ENCODE results near the gene ZNF569. TPM values are rescaled to one million over a fixed set of nuclear protein-coding genes. Genes with fewer than 3 reads are reported as not detected.

ZNF569 gene
- total and polyA plus RNA-seq, 2 of the 13 experiments (the other 11 are each of a cell fraction or from before 2014, with no cell fraction given): 1.4 to 5.7 TPM

GRCh38 chr19:37370880-37371661 is 96.2 kb downstream of the ZNF569 start, which contains the start of gene ZNF527 (continued):
- TF ChIP-seq ZNF318 (CRISPR knock-in tag; IDR thresholded peaks at IDR 0.05): no peak
- TF ChIP-seq RFX1 (IDR thresholded peaks at IDR 0.05): no peak
- TF ChIP-seq RORA (CRISPR knock-in tag; IDR thresholded peaks at IDR 0.05): no peak
- TF ChIP-seq PITX1 (CRISPR knock-in tag; IDR thresholded peaks at IDR 0.05): peak; percentile 62; the same call in 1 of the 2 replicates
- no peak for TF ChIP-seq HOXA7 (CRISPR knock-in tag; IDR thresholded peaks at IDR 0.05)
- no peak for TF ChIP-seq SMAD9 (CRISPR knock-in tag; IDR thresholded peaks at IDR 0.05)
- no peak for TF ChIP-seq FOXJ3 (CRISPR knock-in tag; IDR thresholded peaks at IDR 0.05; ENCODE audit: borderline replicate concordance)
- TF ChIP-seq RBFOX2 (IDR thresholded peaks at IDR 0.05; ENCODE audit: low read depth, low read length): peak; percentile 80
- TF ChIP-seq BCLAF1 (IDR thresholded peaks at IDR 0.05): no peak
- TF ChIP-seq ZNF75D (CRISPR knock-in tag; IDR thresholded peaks at IDR 0.05; ENCODE audit: borderline replicate concordance): no peak
- TF ChIP-seq SALL1 (CRISPR knock-in tag; IDR thresholded peaks at IDR 0.05): peak; percentile 77
- TF ChIP-seq ZNF670 (CRISPR knock-in tag; IDR thresholded peaks at IDR 0.05; ENCODE audit: borderline replicate concordance): peak; percentile 86; the same call in 1 of the 2 replicates
- no peak; the same call in 1 of the 2 replicates for TF ChIP-seq ZNF780A (CRISPR knock-in tag; IDR thresholded peaks at IDR 0.05)
- TF ChIP-seq MAZ (IDR thresholded peaks at IDR 0.05; ENCODE audit: borderline replicate concordance, low read depth, low read length): peak; percentile 71; the same call in 1 of the 2 replicates
- TF ChIP-seq MAZ (CRISPR knock-in tag; IDR thresholded peaks at IDR 0.05; ENCODE audit: low read depth): peak; percentile 74
- TF ChIP-seq ZNF431 (CRISPR knock-in tag; IDR thresholded peaks at IDR 0.05; ENCODE audit: borderline replicate concordance, low read depth): no peak
- no peak for TF ChIP-seq NR1H2 (CRISPR knock-in tag; IDR thresholded peaks at IDR 0.05; ENCODE audit: borderline replicate concordance, low read depth)
- no peak for TF ChIP-seq ZNF235 (CRISPR knock-in tag; IDR thresholded peaks at IDR 0.05; ENCODE audit: borderline replicate concordance)
- no peak for TF ChIP-seq ZBTB42 (CRISPR knock-in tag; IDR thresholded peaks at IDR 0.05)

Data from HepG2 (cell line).